ENCODE measurements around the gene URAD. TPM values are rescaled to one million over a fixed set of nuclear protein-coding genes. Genes with fewer than 3 reads are reported as not detected.

URAD gene
- total RNA-seq, 1 donor from 2014 or later: not detected

GRCh38 chr13:27971236-27971645 is 17.3 kb downstream of the URAD start:
- Histone ChIP-seq H3K36me3 (ENCODE audit: control insufficient read depth, insufficient read depth, low read length) (no peaks in the 10 kb centered on the region), H3K27me3 (ENCODE audit: control insufficient read depth, insufficient read depth, low read length) (peaks cover 90% of the 10 kb centered on the region)
- TF ChIP-seq CTCF (IDR thresholded peaks at IDR 0.05; ENCODE audit: insufficient read depth, low read length, poor library complexity, severe bottlenecking): no peak

GRCh38 chr13:27970382-27971235 is 17.9 kb downstream of the URAD start:
- Histone ChIP-seq H3K36me3 (ENCODE audit: control insufficient read depth, insufficient read depth, low read length) (no peaks in the 10 kb centered on the region), H3K27me3 (ENCODE audit: control insufficient read depth, insufficient read depth, low read length) (peaks cover 90% of the 10 kb centered on the region), H3K4me3 (ENCODE audit: low read depth, low read length) (no peak overlapping the region)
- DNase-seq (ENCODE audit: low read depth): no peak
- no peak for TF ChIP-seq CTCF (IDR thresholded peaks at IDR 0.05; ENCODE audit: insufficient read depth, low read length, poor library complexity, severe bottlenecking)

More at GRCh38 chr13:27971236-27971645, 17.3 kb downstream of the URAD start:
- no peak overlapping the region for H3K4me3 ChIP-seq (ENCODE audit: low read depth, low read length)
- no peak for DNase-seq (ENCODE audit: low read depth)

- TF ChIP-seq CTCF (IDR thresholded peaks at IDR 0.05; ENCODE audit: insufficient read depth, low read length, poor library complexity, severe bottlenecking): no peak
- Histone ChIP-seq H3K27me3 (ENCODE audit: control insufficient read depth, insufficient read depth, low read length) (peaks cover 90% of the 10 kb centered on the region), H3K36me3 (ENCODE audit: control insufficient read depth, insufficient read depth, low read length) (no peaks in the 10 kb centered on the region), H3K4me3 (ENCODE audit: low read depth, low read length) (no peak overlapping the region)
- DNase-seq (ENCODE audit: low read depth): no peak
These were observed 18.6 kb downstream of the URAD start for GRCh38 chr13:27969866-27970229.

- TF ChIP-seq CTCF (IDR thresholded peaks at IDR 0.05; ENCODE audit: insufficient read depth, low read length, poor library complexity, severe bottlenecking): no peak
- H3K36me3 ChIP-seq (ENCODE audit: control insufficient read depth, insufficient read depth, low read length): no peaks in the 10 kb centered on the region
- DNase-seq (ENCODE audit: low read depth): no peak
- H3K27me3 ChIP-seq (ENCODE audit: control insufficient read depth, insufficient read depth, low read length): peaks cover 93% of the 10 kb centered on the region
- H3K4me3 ChIP-seq (ENCODE audit: low read depth, low read length): no peak within 1 kb of the TSS
These were observed 19.2 kb downstream of the URAD start, which contains the start of gene CDX2 for GRCh38 chr13:27969082-27969865. Gene CDX2, minus strand, starts transcription at chr13:27969315. Its CDS starts 309 bp downstream, at chr13:27969006.

GRCh38 chr13:27968316-27969081 is 20.0 kb downstream of the URAD start:
- TF ChIP-seq CTCF (IDR thresholded peaks at IDR 0.05; ENCODE audit: insufficient read depth, low read length, poor library complexity, severe bottlenecking): no peak
- DNase-seq (ENCODE audit: low read depth): no peak
- Histone ChIP-seq H3K36me3 (ENCODE audit: control insufficient read depth, insufficient read depth, low read length) (no peaks in the 10 kb centered on the region), H3K27me3 (ENCODE audit: control insufficient read depth, insufficient read depth, low read length) (peaks cover 91% of the 10 kb centered on the region), H3K4me3 (ENCODE audit: low read depth, low read length) (no peak overlapping the region)
